ENCODE results near the gene SOX9. TPM values are rescaled to one million over a fixed set of nuclear protein-coding genes. Genes with fewer than 3 reads are reported as not detected.

The SOX9 gene
- total RNA-seq, 1 experiment from 2014 or later: 1.3 TPM

- H3K27ac ChIP-seq (ENCODE audit: insufficient read length, low read depth, low read length): no peak overlapping the region
Measured at GRCh38 chr17:72152387-72152929, 31.6 kb downstream of the SOX9 start.

More at GRCh38 chr17:72152387-72152929, 31.6 kb downstream of the SOX9 start:
- Histone ChIP-seq H2BK20ac (ENCODE audit: low read depth, low read length, poor library complexity, severe bottlenecking) (no peak overlapping the region), H2BK120ac (ENCODE audit: low read depth, low read length, poor library complexity, severe bottlenecking) (no peak overlapping the region), H3K4me2 (ENCODE audit: insufficient read depth, insufficient read length, low read length) (no peak overlapping the region), H3K14ac (ENCODE audit: insufficient read depth, low read length) (no peak overlapping the region), H3K56ac (ENCODE audit: insufficient read length, low read depth, low read length) (no peak overlapping the region), H4K91ac (ENCODE audit: insufficient read length, low read depth, low read length) (no peak overlapping the region), H3K79me2 (ENCODE audit: insufficient read depth, low read length) (no peaks in the 10 kb centered on the region), H4K8ac (replicated peaks; ENCODE audit: insufficient read length, low read depth, low read length) (no peak overlapping the region), H2AFZ (ENCODE audit: low read length) (no peak overlapping the region), H3K9ac (ENCODE audit: extremely low read depth, insufficient read length, low read length) (no peak overlapping the region), H2BK5ac (ENCODE audit: insufficient read length, low read length) (no peak overlapping the region), H3K27me3 (ENCODE audit: insufficient read depth, low read length) (no peaks in the 10 kb centered on the region), H3K4me1 (ENCODE audit: insufficient read depth, low read length) (peaks cover 13% of the 10 kb centered on the region; the same call in 1 of the 2 replicates), H3K79me1 (ENCODE audit: insufficient read depth, low read depth, low read length, poor library complexity, severe bottlenecking) (no peaks in the 10 kb centered on the region), H3K23me2 (ENCODE audit: insufficient read length, low read depth, low read length, poor library complexity, severe bottlenecking) (no peaks in the 10 kb centered on the region), H3T11ph (ENCODE audit: low read length) (no peak overlapping the region), H3K9me3 (ENCODE audit: control insufficient read depth, low read depth, low read length) (no peaks in the 10 kb centered on the region), H4K5ac (ENCODE audit: insufficient read length, low read depth, low read length) (no peak overlapping the region), H3K23ac (ENCODE audit: insufficient read length, low read depth, low read length) (no peak overlapping the region), H3K4ac (ENCODE audit: low read depth, low read length) (no peak overlapping the region), H2AK5ac (ENCODE audit: insufficient read length, low read length) (no peak overlapping the region), H2BK12ac (ENCODE audit: insufficient read length, low read depth, low read length) (peak overlapping the region; percentile 96), H3K18ac (ENCODE audit: insufficient read length, low read depth, low read length) (no peak overlapping the region), H4K20me1 (ENCODE audit: control insufficient read depth, insufficient read depth, insufficient read length) (no peaks in the 10 kb centered on the region), H2BK15ac (ENCODE audit: low read depth, low read length) (no peak overlapping the region)
- H3K4me3 Mint-ChIP-seq: no peak overlapping the region
- H3K27ac Mint-ChIP-seq: peak overlapping the region in 1 of 3 experiments; percentile 99; a peak in 4 of 7 replicates
- H3K27me3 Mint-ChIP-seq (ENCODE audit: low read depth): peaks cover 4% of the 10 kb centered on the region
- H3K36me3 Mint-ChIP-seq (ENCODE audit: insufficient read depth in 1 of 3, low read depth in 3 of 3): no peaks in the 10 kb centered on the region
- no peaks in the 10 kb centered on the region; a peak in 1 of 5 replicates for H3K9me3 Mint-ChIP-seq
- no peak for DNase-seq
- TF ChIP-seq CTCF (conservative IDR thresholded peaks at IDR 0.05): no peak
- no CpG with 5 or more reads among the region's 2 CpGs for WGBS (ENCODE audit: extremely low coverage, insufficient read length, low lambda C conversion rate)
- peaks cover 46 to 50% of the 10 kb centered on the region in 2 experiments for H3K4me1 Mint-ChIP-seq
